GM19397 (cell line): ENCODE data around the gene GCGR.

ENCODE experiments used
- ATAC-seq: cut with Tn5 transposase; IDR thresholded peaks from one replicate; pipeline ENCODE4 v1.9.1; 2021; ENCODE audit warnings: mild to moderate bottlenecking, moderate library complexity; ENCODE audit not compliant: unreplicated experiment

The GCGR gene

GRCh38 chr17:81803728-81804558, at the start of gene GCGR:
Gene GCGR, plus strand, starts transcription at chr17:81804150. Its CDS starts 4,869 bp downstream, at chr17:81809019.
- ATAC-seq = no peak

- ATAC-seq = no peak
These were observed 11.0 kb upstream of the GCGR start for GRCh38 chr17:81792675-81793615.

GRCh38 chr17:81794074-81794476, 9.9 kb upstream of the GCGR start:
- no peak for ATAC-seq

GRCh38 chr17:81794509-81794908, 9.4 kb upstream of the GCGR start:
- ATAC-seq = no peak

- no peak for ATAC-seq
These were observed 2.6 kb upstream of the GCGR start for GRCh38 chr17:81801327-81801726.

GRCh38 chr17:81802048-81802758, 1.7 kb upstream of the GCGR start:
- no peak for ATAC-seq

- no peak for ATAC-seq
These were observed 900 bp upstream of the GCGR start for GRCh38 chr17:81802856-81803643.

- ATAC-seq = no peak
These were observed 829 bp downstream of the GCGR start for GRCh38 chr17:81804559-81805399.

GRCh38 chr17:81805707-81806460, 1.9 kb downstream of the GCGR start:
- ATAC-seq = no peak

- no peak for ATAC-seq
These were observed 2.7 kb downstream of the GCGR start for GRCh38 chr17:81806461-81807209.

- ATAC-seq = no peak
These were observed 3.3 kb downstream of the GCGR start for GRCh38 chr17:81807210-81807719.

GRCh38 chr17:81807839-81808238, 3.9 kb downstream of the GCGR start:
- no peak for ATAC-seq

- no peak for ATAC-seq
These were observed 5.0 kb downstream of the GCGR start for GRCh38 chr17:81808778-81809555.

- no peak for ATAC-seq
These were observed 5.6 kb downstream of the GCGR start for GRCh38 chr17:81809556-81809998.

- ATAC-seq = no peak
These were observed 6.5 kb downstream of the GCGR start for GRCh38 chr17:81810476-81810875.

GRCh38 chr17:81810892-81811704, 7.1 kb downstream of the GCGR start:
- ATAC-seq = no peak
